Measurements from ENCODE around the gene CD44.

CD44 gene

DNA sequence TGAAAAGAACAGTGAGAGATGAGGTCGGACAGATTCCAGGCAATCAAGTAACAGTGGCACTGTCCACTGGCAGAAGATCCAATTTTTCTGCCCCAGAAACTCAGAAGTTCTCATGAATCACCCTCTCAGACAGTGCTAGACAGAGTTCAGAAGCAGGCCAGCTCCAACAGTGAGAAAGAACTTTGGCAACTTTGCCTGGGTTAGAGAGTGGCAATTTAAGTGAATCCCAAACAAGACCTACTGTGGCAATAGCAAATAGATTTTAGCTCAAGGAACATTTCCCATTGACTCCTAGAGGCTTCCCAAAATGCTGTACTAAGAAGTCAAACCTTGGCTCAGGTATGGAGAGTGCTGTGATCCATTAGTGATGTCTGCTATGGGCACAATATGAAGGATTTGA is 12.3 kb downstream of the CD44 start:
- H3K27me3 ChIP-seq (ENCODE audit: control insufficient read depth, low read length), result peaks cover 11% of the 10 kb centered on the region
- H3K9me2 ChIP-seq (replicated peaks; ENCODE audit: control insufficient read depth, low read length), result no peaks in the 10 kb centered on the region
- no peaks in the 10 kb centered on the region for H3K36me3 ChIP-seq (ENCODE audit: control insufficient read depth, low read length)
- no peaks in the 10 kb centered on the region for H3K79me2 ChIP-seq (ENCODE audit: control insufficient read depth, low read length)
- no peak overlapping the region for H3K4me2 ChIP-seq (ENCODE audit: low read length)
- H3K27ac ChIP-seq (ENCODE audit: low read depth, low read length), result no peak overlapping the region
- H4K20me1 ChIP-seq (ENCODE audit: control insufficient read depth, insufficient read depth, low read depth, low read length), result no peaks in the 10 kb centered on the region
- TF ChIP-seq, protein P1, sequence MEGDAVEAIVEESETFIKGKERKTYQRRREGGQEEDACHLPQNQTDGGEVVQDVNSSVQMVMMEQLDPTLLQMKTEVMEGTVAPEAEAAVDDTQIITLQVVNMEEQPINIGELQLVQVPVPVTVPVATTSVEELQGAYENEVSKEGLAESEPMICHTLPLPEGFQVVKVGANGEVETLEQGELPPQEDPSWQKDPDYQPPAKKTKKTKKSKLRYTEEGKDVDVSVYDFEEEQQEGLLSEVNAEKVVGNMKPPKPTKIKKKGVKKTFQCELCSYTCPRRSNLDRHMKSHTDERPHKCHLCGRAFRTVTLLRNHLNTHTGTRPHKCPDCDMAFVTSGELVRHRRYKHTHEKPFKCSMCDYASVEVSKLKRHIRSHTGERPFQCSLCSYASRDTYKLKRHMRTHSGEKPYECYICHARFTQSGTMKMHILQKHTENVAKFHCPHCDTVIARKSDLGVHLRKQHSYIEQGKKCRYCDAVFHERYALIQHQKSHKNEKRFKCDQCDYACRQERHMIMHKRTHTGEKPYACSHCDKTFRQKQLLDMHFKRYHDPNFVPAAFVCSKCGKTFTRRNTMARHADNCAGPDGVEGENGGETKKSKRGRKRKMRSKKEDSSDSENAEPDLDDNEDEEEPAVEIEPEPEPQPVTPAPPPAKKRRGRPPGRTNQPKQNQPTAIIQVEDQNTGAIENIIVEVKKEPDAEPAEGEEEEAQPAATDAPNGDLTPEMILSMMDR (IDR thresholded peaks at IDR 0.05; ENCODE audit: low read depth, low read length, poor library complexity, severe bottlenecking), result no peak
- TF ChIP-seq EZH2phosphoT487 (IDR thresholded peaks at IDR 0.05; ENCODE audit: borderline replicate concordance, low read length), result no peak
- no peaks in the 10 kb centered on the region for H3F3A ChIP-seq (ENCODE audit: control insufficient read depth, insufficient read depth)
- no peaks in the 10 kb centered on the region for H3K4me1 ChIP-seq (ENCODE audit: control insufficient read depth, low read length)
- no peaks in the 10 kb centered on the region for H3K9me3 ChIP-seq (ENCODE audit: control insufficient read depth, insufficient read depth, low read length)
- no peak overlapping the region for H3K4me3 ChIP-seq (ENCODE audit: low read length)

DNA sequence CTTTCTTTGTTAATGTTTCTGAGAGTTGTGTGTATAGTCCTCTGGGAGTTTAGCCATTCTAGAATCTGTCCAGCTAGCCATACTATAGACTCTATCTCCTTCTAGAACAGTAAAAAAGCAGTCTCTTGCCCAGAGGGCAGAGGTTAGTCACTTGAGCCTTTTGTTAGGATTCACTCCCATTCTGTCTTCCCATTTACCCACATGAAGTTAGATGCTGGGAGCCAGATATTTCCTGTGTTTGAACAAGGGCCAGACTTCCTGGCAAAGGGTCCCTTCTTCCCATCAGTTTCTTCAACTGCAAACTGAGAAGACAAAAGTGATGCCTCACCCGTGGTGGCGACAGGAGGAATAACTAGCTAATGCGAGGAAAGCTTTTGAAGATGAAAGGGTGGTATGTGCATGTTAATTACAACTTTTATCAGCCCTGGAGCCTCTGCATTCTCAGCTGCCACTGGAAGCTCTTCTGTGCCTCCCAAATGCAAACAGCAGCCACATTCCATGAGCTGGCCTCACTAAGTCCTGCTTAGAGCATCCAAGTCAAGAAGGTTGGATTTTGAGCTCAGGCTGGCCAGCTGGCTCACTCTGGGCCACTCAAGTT is 12.8 kb downstream of the CD44 start:
- H3K4me1 ChIP-seq (ENCODE audit: control insufficient read depth, low read length), result no peaks in the 10 kb centered on the region
- no peaks in the 10 kb centered on the region for H3K9me3 ChIP-seq (ENCODE audit: control insufficient read depth, insufficient read depth, low read length)
- no peaks in the 10 kb centered on the region for H3F3A ChIP-seq (ENCODE audit: control insufficient read depth, insufficient read depth)
- no peaks in the 10 kb centered on the region for H3K9me2 ChIP-seq (replicated peaks; ENCODE audit: control insufficient read depth, low read length)
- peaks cover 11% of the 10 kb centered on the region for H3K27me3 ChIP-seq (ENCODE audit: control insufficient read depth, low read length)
- H3K4me3 ChIP-seq (ENCODE audit: low read length), result no peak overlapping the region
- H3K79me2 ChIP-seq (ENCODE audit: control insufficient read depth, low read length), result no peaks in the 10 kb centered on the region
- no peaks in the 10 kb centered on the region for H3K36me3 ChIP-seq (ENCODE audit: control insufficient read depth, low read length)
- H3K27ac ChIP-seq (ENCODE audit: low read depth, low read length), result no peak overlapping the region
- TF ChIP-seq, protein P1 (IDR thresholded peaks at IDR 0.05; ENCODE audit: low read depth, low read length, poor library complexity, severe bottlenecking), result no peak
- no peak for TF ChIP-seq EZH2phosphoT487 (IDR thresholded peaks at IDR 0.05; ENCODE audit: borderline replicate concordance, low read length)
- no peak overlapping the region for H3K4me2 ChIP-seq (ENCODE audit: low read length)
- H4K20me1 ChIP-seq (ENCODE audit: control insufficient read depth, insufficient read depth, low read depth, low read length), result no peaks in the 10 kb centered on the region

DNA sequence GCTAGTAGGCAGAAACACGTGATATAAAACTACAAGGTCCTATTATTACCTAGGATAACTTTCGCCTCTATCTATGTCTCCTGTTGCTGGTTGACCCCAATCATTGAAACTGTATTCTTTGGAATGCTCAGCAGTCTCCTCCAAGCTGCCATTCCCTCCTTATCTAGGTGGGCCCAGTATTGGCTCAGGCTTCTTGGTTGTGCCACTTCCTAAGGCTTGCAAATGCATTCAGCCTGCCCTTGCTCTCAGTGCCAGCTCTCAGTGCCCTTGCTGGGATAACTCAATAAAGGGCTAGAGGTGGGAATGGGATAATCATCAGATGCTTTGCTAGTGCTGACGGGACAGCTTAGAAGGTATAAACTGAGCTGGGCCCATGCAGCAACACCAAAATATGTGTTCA is 13.6 kb downstream of the CD44 start:
- Histone ChIP-seq H3K27ac (ENCODE audit: low read depth, low read length) (no peak overlapping the region), H4K20me1 (ENCODE audit: control insufficient read depth, insufficient read depth, low read depth, low read length) (no peaks in the 10 kb centered on the region), H3K4me3 (ENCODE audit: low read length) (no peak overlapping the region), H3K79me2 (ENCODE audit: control insufficient read depth, low read length) (no peaks in the 10 kb centered on the region), H3F3A (ENCODE audit: control insufficient read depth, insufficient read depth) (no peaks in the 10 kb centered on the region), H3K36me3 (ENCODE audit: control insufficient read depth, low read length) (no peaks in the 10 kb centered on the region), H3K9me2 (replicated peaks; ENCODE audit: control insufficient read depth, low read length) (no peaks in the 10 kb centered on the region), H3K9me3 (ENCODE audit: control insufficient read depth, insufficient read depth, low read length) (no peaks in the 10 kb centered on the region), H3K27me3 (ENCODE audit: control insufficient read depth, low read length) (peaks cover 11% of the 10 kb centered on the region), H3K4me1 (ENCODE audit: control insufficient read depth, low read length) (no peaks in the 10 kb centered on the region), H3K4me2 (ENCODE audit: low read length) (no peak overlapping the region)
- TF ChIP-seq, protein P1 (IDR thresholded peaks at IDR 0.05; ENCODE audit: low read depth, low read length, poor library complexity, severe bottlenecking), result no peak
- no peak for TF ChIP-seq EZH2phosphoT487 (IDR thresholded peaks at IDR 0.05; ENCODE audit: borderline replicate concordance, low read length)
